Stimulated activated CD4-positive, alpha-beta T cell treated with anti-CD3 and anti-CD28 coated beads, Interleukin-2, amount 100 ng/mL, for 24 hours (primary cell): Measurements from ENCODE around the gene TNRC6C.
"Not testable (repeated sequence)": the region's sequence is repeated elsewhere in the genome, so short reads cannot be mapped to it uniquely, and the experiment has no call there.

Experiments used
- DNase-seq, 2 donors: peaks; one replicate each; pipeline ENCODE4 v3.0.0-alpha.2; 2020

The TNRC6C gene

DNA sequence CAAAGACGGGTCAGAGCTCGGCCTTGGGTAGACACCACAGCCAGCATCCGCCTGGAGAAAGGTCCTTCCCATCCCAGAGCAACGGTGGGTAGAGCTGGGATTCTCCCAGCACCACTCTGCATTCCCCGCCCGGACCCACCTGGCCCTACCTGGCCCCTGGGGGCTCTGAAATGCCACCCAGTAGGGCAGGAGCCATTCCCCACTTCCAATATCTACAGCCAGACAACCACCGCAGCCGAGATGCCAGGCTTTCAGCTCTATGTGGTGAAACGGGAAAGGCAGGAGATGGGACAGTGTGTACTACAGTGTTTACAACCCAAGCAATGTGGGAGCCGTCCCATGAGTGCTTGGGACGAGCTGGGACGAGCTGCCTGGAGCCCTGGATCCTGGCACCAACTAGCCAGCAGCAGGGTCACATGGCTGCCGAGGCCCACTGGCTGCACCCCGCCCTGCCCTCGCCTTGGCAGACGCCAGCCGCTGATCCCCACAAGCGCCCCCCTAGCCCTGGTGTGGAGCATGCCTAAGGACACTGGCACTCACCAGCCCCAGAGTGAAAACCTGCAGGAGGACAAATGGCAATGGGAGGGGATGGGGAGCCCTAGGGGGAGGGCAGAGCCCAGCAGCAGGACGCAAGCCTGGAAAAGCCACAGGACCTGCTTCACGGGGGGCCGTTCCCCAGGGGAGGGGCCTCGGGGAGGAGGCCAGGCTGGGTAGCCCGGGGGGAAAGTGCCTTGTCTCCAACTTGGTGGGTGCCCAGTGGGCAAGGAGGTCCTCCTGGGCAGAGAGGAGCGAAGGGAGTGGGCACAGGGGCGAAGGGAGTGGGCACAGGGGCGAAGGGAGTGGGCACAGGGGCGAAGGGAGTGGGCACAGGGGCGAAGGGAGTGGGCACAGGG is 156.6 kb downstream of the TNRC6C start:
- no peak for DNase-seq

DNA sequence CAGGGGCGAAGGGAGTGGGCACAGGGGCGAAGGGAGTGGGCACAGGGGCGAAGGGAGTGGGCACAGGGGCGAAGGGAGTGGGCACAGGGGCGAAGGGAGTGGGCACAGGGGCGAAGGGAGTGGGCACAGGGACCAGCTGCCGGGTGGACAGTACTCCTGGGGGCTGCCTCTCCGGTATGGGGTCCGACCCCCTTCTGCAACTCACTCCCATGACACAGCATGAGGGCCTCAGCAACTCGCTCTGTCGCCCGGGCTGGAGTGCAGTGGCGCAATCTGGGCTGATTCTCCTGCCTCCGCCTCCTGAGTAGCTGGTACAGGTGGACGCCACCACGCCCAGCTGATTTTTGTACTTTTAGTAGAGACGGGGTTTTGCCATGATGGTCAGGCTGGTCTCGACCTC is 157.3 kb downstream of the TNRC6C start:
- not testable (repeated sequence) for DNase-seq

DNA sequence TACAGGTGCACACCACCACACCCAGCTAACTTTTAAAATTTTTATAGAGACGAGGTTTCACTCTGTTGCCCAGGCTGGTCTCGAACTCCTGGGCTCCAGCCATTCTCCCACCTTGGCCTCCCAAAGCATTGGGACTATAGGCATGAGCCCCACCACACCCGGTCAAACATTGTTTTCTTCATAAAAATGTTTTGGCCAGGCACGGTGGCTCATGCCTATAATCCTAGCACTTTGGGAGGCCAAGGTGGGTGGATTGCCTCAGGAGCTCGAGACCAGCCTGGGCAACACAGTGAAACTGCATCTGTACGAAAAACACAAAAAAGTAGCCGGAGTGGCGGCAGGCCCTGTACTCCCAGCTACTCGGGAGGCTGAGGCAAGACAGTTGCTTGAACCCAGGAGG is 157.9 kb downstream of the TNRC6C start:
- DNase-seq = no peak

DNA sequence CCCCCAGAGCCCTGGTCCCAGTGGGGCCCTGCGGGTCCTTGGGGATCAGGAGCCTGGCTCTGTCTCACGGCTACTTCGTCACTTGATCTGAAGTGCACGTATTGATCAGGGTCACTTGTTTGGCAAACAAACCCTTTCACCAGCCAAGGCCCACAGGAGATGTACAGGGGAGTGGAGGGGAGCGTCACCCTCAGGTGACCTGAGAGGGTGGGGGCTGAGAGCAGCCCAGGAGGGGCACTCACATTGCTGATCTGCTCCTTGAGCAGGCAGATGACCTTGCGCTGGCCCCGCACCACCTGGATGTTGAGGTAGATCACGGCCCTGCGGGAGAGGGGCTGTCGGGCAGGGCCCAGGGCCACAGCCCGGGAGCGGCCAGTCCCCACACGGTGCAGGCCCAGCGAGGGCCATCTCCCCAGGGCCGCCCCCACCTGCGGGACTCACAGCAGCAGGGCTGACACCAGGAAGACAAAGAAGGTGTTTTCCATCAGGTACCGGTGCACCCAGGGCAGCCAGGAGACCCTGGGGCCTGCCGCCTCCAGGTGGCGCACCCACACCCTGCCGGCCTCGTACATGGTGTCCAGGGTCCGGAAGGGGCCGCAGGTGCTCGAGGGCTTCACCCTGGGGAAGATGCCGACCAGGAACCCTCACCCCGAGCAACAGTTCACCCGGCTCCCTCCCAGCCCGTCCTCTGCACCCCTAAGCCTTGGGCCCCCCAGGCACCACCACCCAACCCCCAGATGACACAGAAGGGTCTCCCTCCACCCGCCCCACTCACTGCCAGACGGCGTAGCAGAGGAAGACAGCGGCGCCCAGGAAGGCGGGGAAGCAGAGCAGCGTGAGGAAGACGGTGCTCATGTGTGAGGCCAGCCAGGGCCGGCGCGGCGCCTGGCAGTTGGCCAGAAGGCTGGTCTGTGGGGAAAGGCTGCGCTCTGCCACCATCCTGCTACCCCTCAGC is 158.8 kb downstream of the TNRC6C start:
- DNase-seq = peak in 1 of 2 donors; percentile 41

DNA sequence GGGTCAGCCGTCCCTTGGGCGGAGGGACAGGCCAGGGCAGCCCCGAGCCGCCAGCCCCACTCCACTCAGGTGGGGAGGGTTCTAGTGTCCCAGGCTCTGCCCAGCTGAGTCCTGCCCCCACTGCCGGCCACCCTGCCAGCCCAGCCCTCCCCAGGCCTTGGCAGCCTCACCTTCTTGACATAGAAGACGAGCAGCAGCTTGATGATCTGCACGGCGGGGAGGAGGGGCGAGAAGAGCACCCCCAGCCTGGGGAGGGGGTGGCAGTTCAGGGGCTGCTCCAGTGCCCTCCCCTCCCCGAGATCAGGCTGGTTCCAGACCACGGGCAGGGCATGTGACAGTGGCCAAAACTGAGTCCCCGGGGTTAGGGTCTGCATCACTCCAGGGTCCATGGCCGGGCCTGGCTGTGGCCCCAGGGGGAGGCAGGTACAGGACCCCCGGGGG is 160.3 kb downstream of the TNRC6C start:
- no peak for DNase-seq

DNA sequence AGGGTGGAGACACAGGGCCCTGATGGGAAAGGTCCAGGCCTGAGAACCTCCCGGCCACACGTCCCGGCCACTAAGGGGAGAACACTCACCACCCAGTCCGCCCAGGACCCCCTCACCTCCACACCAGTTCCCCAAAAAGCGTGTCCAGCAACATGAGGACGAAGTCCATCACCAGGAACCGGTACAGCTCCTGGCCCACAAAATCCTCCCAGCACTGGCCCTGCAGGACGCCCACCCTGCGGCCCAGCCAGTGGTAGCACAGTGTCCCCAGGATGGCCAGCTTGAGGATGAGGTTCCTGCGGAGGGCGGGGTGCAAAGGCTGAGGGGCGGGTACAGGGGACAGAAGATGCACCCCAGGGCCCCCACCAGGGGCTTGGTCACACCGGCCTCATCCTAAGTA is 162.0 kb downstream of the TNRC6C start:
- DNase-seq = no peak

DNA sequence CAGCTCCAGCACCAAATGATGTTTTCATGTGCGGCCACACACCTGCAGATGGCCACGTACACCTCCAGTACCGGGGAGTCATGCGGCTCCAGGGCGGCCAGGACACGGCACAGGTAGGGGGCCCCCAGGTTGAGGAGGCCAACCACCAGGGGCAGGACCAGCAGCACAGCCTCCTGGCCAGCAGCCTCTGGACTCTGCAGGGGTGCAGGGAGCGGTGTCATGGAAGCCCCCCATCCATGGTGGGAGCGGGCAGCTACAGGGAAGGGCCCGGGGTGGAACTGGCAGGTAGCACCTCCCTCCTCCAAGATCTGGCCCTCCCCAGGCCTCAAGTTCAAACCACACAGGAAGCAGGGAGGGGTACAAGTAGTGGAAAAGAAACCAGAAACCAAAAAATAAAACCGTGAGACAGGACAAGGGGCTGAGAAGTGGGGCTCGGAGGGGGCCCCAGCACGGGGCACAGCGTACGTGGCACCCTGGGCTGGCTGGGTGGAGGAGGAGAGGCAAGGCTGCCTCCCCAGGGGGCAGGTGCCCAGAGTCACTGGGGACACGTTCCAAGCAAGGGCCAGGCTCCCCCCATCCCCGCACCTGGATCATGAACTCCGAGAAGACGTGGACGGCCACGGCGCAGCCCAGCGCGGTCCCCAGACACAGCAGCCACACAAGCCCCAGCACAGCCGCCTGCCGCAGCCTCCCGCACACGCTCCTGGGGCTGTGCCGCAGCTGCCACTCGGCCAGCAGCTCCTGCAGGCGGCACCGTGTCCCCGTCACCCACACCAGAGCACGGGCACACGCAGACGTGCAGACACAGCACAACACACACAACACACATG is 162.7 kb downstream of the TNRC6C start:
- DNase-seq = peak; percentile 51 to 61

DNA sequence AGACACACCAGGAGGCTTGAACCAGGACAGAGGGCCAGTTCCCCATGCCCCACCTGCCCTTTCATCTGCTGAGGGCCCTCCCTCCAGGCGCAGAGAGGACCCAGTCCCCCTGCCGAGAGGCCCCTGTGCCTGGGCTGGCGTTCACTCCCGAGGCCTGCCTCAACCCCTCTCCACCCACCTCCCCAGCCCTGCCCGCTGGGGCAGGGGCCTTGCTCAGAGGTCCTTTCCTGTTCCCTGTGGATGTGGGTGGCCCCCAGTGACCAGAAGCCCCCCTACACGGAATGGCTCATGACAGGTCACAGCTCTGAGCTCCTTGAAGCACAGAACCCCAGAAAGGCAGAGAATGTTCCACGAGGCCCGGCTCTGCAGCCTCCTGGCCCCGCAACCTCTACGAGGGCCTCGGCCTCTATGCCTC is 163.3 kb downstream of the TNRC6C start:
- DNase-seq = no peak

DNA sequence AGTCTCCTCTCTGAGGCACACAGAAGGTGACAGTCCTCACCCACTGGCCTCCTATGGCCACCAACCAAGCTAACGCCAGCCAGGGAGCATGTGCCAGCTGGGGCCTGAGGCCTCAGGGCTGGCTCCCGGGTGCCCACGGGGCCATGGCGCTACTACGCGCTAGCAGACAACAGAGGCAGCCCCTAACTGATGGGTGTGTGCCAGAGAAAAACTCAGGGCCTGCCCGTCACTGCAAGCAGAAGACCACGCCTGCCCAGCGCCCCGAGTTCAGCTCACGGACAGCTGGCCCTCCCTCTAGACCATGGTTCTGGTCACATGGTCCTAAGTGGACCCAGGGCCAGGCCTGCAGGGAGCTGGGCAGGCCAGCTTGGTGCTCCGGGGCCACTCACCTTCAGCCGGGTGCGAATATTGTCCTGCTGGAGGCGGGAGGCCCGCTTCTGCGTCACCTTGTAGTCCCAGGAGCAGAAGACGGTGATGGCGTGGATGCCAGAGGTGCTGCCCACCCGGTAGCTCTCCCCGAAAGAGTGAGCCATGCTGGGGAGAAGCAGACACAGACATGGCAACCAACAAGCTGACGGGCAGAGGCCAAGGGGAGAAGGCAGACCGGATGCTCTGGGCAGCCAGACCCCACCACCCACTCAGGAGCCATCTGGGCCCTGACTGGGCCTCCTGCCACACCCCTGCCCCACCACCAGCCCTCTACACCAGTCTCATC is 163.9 kb downstream of the TNRC6C start:
- no peak for DNase-seq

DNA sequence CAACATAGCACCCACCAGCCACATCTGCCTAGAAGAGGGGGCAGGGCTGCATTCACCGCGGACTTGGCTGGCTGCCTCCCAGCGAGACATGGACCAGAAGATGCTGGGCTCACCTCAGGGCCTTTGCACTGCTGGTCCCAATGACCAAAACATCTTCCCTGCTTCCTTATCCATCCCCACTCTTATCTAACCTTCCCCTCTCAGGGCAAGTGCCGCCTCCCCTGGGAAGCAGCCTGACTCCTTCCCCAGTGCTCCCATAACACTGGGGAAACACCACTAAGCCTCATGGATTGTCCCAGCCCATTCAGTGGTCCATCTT is 164.4 kb downstream of the TNRC6C start:
- DNase-seq = no peak

DNA sequence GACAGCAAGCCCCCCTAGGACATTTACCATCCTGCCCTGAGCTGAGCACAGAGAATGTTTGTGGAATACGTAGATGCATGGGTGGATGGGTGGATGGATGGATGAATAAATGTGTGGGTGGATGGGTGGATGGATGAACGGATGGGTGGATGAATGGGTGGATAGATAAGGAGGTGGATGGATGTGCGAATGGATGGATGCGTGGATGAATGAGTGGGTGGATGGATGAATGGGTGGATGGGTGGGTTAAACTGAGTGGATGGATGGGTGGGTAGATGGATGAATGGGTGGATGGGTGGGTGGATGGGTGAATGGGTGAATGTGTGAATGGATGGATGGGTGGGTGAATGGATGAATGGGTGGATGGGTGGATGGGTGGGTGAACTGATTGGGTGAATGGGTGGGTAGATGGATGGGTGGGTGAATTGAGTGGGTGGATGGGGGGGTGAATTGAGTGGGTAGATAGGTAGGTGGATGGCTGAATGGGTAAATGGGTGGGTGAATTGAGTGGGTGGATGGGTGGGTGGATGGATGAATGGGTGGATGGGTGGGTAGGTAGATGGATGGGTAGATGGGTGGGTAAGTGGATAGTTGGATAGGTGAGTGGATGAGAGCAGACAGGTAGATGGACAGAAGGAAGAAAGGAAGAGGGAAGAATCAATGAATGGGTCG is 164.9 kb downstream of the TNRC6C start:
- DNase-seq = no peak

DNA sequence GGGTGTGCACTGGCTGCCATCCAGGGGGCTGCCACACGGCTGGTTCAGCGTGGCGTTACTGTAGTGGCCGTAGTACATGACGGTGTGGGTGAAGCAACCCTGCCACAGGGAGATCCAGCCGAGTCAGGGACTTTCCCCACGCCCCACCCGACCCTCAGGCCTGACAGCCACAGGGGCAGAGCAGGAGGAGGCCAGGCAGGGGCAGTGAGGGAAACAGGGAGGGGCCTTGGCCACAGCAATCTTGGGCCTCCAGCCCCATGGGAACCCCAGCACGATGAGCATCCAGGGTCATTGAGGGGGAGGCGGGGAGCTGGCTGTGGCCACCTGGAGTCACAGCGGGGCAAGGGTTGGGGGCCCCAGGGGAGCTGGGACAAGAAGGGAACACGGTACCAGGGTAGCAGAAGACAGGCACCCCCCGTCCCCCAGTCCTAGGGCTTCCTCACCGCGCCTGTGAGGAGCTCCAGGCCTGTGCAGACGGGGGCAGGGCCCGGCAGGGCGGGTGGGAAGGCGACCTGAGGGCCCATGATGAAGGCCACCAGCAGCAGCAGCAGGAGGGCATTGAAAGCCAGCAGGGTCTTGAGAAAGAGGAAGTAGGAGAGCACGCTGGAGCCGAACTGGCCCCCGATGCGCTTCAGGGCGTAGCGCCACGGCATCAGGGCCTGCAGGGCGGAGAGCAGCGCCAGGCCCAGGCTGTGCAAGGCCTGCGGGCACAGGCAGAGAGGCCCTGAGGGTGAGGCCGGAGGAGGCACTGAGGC is 165.8 kb downstream of the TNRC6C start:
- no peak for DNase-seq

DNA sequence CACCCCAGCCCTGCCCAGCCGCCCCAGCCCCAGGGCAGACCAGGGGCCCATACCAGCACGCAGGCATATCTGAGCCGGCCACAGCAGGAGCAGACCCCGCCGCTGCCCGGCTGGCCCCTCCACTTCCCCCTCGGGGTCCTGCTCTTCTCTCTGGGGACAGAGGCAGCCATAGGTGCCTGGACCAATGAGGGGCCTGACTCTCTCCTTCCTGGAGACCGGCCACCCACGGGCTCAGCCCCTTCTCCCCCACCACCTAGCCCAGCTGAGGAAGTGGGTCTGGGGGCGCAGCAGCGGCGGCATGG is 166.3 kb downstream of the TNRC6C start:
- DNase-seq = no peak

DNA sequence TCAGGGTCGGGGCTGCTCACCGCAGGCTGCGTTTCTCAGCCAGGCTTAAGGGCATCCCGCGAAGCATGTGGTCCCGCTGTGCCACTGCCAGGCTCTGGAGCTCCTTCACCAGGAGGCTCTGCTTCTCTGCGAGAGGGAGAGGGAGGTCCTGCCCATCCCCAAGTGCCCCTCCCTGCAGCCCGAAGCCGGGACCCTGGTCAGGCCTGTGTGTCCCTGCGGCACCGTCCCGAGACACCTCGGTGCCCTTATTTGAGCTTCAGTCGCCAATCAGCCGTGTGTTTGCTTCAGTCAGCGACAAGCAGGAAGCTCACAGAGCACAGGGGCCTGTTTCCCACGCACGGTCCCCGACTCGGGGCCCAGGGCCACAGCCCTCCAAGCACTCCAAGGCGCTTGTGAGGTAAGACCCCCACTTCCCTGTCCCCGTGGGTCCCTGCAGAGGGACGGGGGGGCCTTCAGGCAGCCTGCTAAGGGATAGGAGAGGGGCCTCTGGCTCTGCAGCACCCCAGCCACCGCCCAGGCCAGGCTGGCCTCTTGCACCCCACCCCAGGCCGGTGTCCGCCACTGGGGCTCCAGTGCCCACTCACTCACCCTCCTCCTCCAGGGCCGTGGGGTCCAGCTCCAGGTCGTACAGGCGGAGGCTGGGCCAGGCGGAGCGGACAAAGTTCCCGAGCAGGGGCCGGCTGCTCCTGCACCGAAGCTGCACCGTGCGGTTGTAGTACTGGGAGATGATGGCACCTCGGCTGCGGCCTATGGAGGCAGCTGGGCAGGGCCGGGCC is 166.8 kb downstream of the TNRC6C start:
- DNase-seq = peak in 1 of 2 donors; percentile 50

DNA sequence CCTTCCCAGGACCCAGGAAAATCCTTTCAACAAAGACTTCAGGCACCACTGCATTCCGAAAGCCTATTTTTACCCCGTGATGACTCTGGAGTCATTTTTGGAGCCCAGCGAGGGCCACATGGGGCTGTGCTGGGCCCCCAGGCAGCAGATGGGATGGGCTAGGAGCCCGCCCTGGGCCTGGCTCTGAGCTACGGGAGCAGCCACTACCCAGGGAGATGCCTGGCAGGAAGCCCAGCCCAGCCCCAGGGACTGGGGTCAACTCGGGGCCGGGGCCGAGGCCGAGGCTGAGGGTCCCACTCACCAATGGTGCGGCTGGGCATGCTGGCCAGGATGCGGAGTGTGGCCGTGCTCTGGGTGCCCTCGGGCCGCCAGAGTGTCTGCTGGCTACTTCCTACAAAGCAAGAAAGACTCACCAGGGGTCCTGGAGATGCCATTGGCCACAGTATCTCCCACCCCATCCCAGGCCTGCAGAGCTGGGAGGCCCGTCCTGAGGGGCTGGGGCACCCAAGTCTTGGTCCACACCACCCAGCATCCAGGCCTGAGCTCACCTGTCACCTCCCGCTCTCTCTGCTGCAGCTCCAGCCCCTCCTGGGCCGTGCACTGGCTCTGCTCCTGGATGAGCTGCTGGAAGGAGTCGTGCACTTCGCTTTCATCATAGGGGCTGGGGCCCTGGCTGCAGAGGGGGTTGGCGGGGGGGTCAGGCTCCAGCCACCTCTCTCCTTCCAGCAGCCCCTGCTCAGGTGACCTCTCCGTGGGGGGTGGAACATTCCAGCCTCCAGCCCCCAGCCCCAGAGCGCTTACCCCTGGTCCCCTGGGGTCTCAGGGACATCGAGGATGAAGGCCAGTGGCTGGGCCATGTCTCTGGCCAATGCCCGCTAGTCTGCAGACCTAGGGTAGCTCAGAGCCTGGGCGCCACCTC is 167.7 kb downstream of the TNRC6C start:
- DNase-seq = no peak

DNA sequence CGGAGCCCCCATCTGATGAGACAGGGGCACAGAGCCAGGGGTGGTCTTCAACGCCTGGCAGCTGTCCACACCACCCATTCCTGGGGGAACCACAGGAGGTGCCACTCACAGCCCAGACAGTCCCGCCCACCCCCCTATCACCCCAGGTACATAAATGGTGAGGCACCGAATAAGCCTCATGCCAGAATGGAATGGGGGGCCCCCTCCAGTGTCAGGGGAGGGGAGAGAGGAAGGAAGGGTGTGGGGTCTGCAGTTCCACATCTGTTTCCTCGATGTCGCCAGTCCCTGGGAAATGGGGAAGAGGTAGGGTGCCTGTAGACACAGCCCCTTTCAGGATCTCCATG is 168.4 kb downstream of the TNRC6C start:
- no peak for DNase-seq

DNA sequence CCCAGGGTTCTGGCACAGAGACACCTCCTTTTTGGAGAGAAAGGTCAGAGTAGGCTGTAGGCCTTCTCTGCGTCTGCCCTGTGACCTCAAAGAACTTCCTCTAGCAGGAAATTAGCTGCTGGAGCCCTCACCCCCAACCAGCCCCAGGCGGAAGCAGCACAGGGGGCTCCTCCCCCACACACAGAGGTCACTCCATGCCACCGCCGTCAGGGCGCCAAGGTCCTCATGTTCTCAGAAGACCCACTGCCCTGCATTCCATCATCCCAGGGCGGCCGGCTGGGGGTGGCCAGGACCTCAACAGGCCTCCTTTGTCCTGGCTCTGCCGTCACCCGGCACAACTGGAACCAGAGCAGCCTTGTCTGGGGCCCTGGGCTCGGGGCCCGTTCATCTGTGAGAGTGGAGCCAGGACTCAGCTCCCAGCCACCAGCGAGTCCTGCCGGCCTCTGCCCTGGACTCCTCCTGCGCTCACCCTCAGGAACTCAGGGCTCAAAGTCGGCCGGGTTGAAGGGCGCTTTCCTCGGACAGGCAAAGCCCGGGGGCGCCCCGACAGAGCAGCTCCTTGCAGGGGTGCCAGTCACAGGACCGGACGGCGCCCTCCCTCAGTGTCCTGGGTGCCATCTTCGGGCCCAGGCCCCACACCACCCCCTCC is 168.9 kb downstream of the TNRC6C start:
- peak; percentile 63 to 74 for DNase-seq

DNA sequence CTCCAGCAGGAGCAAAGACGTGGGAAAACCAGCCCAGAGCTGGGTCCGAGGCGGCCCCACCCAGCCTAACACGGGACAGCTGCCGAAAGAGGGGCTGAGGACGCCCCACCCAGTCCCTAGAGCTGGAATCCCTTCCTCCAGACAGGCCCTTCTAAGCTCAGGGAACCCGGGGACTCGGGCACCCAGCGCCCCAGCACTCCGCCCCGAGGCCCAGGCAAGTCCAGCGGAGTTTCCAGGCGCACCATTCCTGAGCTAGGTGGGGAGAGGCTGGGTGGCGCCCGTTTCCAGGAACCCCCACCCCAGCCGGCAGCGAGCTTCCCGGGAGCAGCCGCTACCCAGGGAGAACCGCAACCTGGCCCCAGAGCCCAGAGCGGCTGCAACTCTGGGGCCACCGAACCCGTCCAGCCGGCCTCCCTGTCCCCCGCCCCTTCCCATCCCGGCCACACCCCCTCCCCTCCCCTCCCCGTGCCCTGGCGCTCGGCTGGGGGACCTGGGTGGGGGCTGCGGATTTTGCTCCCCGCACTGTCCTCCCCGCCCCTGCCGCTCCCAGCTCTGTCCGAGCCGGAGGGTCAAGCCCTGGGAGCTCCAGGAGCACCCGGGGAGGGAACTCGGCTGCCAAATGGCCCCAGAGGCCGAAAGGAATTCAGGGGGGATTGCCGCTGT is 169.5 kb downstream of the TNRC6C start:
- no peak for DNase-seq
